Activated CD4-positive, alpha-beta T cell treated with anti-CD3 and anti-CD28 coated beads, Interleukin-2, Interleukin-6, amounts not matched to agents 100 ng/mL and 50 ng/mL, durations not matched to agents 16 hours and 8 hours (primary cell): ENCODE results near the gene FAM124A.

Source experiments
- DNase-seq: peaks from one replicate; pipeline ENCODE4 v3.0.0-alpha.2; 2020

FAM124A gene

GRCh38 chr13:51221108-51221507, 1.1 kb upstream of the FAM124A start:
- no peak for DNase-seq

- no peak for DNase-seq
Observed at GRCh38 chr13:51221674-51222036, 543 bp upstream of the FAM124A start.

- no peak for DNase-seq
Observed at GRCh38 chr13:51222686-51223559, 725 bp downstream of the FAM124A start.

- no peak for DNase-seq
Observed at GRCh38 chr13:51223560-51224270, 1.5 kb downstream of the FAM124A start.

GRCh38 chr13:51225029-51225428, 2.8 kb downstream of the FAM124A start:
- DNase-seq: no peak

GRCh38 chr13:51227404-51227803, 5.2 kb downstream of the FAM124A start:
- DNase-seq: no peak

- DNase-seq: no peak
Observed at GRCh38 chr13:51229101-51229719, 7.0 kb downstream of the FAM124A start.

- DNase-seq: no peak
Observed at GRCh38 chr13:51229731-51230130, 7.5 kb downstream of the FAM124A start.

- no peak for DNase-seq
Observed at GRCh38 chr13:51230477-51231105, 8.4 kb downstream of the FAM124A start.

GRCh38 chr13:51231456-51231855, 9.3 kb downstream of the FAM124A start:
- DNase-seq: no peak

- DNase-seq: no peak
Observed at GRCh38 chr13:51232328-51232727, 10.1 kb downstream of the FAM124A start.

- no peak for DNase-seq
Observed at GRCh38 chr13:51233117-51233826, 11.1 kb downstream of the FAM124A start.

GRCh38 chr13:51234676-51235075, 12.5 kb downstream of the FAM124A start:
- DNase-seq: no peak

- DNase-seq: no peak
Observed at GRCh38 chr13:51235186-51235585, 13.0 kb downstream of the FAM124A start.

- no peak for DNase-seq
Observed at GRCh38 chr13:51235756-51236490, 13.7 kb downstream of the FAM124A start.

GRCh38 chr13:51236491-51236792, 14.2 kb downstream of the FAM124A start:
- no peak for DNase-seq

GRCh38 chr13:51237386-51237785, 15.2 kb downstream of the FAM124A start:
- DNase-seq: no peak

- no peak for DNase-seq
Observed at GRCh38 chr13:51237887-51238286, 15.7 kb downstream of the FAM124A start.

GRCh38 chr13:51240178-51240577, 18.0 kb downstream of the FAM124A start:
- DNase-seq: no peak

GRCh38 chr13:51240958-51241357, 18.8 kb downstream of the FAM124A start:
- no peak for DNase-seq

- DNase-seq: no peak
Observed at GRCh38 chr13:51241720-51242119, 19.5 kb downstream of the FAM124A start.

- DNase-seq: no peak
Observed at GRCh38 chr13:51243227-51243626, 21.0 kb downstream of the FAM124A start.
